GM21737 (cell line): Measurements from ENCODE around the gene ZFTA.
"Not testable (repeated sequence)": the region's sequence is repeated elsewhere in the genome, so short reads cannot be mapped to it uniquely, and the experiment has no call there.

Experiments used
- ATAC-seq: cut with Tn5 transposase; IDR thresholded peaks from one replicate; pipeline ENCODE4 v1.9.1; 2021; ENCODE audit warnings: mild to moderate bottlenecking, moderate library complexity; ENCODE audit not compliant: unreplicated experiment

Gene ZFTA

DNA sequence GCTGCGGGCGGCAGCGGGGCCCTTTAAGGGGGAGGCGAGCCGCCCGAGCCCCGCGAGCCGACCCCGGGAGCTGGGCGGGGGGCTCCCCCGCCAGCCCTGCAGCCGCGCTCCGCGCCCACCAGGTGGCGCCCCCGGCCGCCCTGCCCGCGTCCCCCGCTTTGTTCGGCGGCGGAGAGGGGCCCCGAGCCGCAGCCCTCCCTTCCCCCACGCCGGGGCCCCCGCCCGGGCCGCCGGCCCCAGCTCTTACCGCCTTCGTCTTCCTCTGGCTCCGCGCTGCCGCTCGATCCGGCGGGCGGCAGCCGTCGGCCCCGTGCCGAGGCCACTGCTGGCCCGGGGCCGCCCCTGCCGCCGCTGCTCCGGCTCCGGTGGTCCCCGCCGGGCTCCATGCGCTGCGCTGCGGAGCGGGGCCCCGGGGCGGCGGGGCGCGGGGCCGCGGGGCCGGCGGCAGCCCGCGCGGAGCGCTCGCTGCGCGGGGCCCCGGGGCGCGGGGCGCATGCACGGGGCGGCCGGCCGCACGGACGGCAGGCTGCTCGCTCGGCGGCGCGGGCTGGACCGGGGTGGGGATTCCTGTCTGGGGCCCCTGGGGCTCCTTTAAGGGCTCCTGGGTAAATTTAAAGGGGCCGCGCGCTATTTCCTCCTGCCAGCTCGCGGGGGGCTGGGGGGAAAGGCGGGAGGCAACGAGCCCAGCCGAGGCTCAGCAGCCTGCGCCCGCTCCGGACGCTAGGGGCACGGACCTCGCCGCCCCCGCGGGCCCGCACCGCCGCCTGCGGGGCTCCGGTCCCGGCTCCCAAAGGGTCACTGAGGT is at the start of gene ZFTA:
TSS of gene ZFTA (minus strand) at position 539 of the 805 bp plus-strand sequence. CDS start at position 386, 153 bp downstream.
- ATAC-seq: peak; percentile 58

DNA sequence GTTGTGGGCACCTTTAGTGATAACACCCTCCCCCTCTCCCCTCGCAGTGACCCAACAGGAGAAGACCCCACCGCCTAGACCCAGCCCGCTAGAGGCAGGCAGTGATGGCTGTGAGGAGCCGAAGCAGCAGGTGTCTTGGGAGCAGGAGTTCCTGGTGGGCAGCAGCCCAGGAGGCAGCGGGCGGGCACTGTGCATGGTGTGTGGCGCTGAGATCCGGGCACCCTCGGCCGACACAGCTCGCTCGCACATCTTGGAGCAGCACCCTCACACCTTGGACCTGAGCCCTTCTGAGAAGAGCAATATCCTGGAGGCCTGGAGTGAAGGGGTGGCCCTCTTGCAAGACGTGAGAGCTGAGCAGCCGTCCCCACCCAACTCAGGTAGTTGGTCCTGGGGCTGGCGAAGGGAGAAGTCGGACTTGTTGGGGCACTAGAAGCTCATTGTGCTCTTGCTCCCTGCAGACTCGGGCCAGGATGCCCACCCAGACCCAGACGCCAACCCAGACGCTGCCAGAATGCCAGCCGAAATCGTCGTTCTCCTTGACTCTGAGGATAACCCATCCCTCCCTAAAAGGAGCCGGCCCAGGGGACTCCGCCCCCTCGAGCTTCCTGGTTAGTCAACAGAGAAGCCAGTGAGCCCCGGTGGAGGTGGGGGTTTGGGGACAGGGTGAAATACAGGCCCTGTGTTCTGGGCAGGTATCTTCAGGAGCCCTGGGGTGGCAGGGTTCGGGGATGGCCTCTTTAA is 49.4 kb upstream of the ZFTA start:
- no peak for ATAC-seq

DNA sequence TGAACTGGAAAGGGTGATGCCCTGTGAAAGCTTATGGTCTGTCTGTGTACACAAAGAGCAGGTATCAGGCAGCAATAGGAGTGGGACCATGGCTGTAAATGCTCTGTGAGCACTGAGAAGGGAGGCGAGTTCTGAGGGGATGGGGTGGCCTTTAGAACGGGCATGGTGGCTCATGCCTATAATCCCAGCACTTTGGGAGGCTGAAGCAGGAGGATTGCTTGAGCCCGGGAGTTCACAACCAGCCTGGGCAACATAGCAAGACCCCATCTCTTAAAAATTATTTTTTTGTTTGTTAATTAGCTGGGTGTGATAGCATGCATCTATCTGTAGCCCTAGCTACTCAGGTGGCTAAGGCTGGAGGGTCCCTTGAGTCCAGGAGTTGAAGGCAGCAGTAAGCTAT is 48.2 kb upstream of the ZFTA start:
- no peak for ATAC-seq

DNA sequence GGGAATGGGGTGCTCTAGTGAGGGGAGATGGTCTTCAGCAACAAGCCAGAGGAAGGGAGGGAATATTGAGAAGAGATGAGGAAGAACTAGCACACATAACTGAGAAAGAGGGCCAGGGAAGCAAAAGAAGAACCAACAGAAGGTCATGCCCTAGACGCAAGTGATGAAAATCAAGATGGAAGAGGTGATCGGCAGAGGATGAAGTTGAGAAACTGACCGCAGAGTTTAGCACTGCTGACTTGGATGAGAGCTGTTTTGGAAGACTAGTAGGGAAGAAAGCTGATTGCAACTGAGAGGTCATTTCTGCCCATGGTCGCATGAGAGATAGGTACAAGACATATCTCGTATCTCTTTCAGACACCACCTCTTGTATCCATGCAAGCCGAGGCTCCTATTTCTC is 47.6 kb upstream of the ZFTA start:
- no peak for ATAC-seq

DNA sequence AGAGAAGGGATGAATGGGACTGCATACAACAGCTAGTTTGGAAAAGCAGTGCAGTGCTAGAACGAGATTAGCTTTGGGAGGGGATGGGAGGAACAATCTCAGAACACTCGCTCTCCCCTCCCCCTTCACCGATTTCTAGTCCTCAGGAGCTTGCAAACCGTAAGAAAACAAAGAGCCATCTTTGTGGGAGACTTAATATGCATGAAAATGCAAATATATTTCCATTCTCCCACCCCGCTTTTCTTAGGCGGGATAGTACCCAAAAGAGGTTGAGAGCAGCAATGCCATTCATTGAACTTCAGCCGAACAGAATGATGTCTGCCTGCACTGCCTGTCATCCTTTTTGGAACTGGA is 45.8 kb upstream of the ZFTA start:
- no peak for ATAC-seq

DNA sequence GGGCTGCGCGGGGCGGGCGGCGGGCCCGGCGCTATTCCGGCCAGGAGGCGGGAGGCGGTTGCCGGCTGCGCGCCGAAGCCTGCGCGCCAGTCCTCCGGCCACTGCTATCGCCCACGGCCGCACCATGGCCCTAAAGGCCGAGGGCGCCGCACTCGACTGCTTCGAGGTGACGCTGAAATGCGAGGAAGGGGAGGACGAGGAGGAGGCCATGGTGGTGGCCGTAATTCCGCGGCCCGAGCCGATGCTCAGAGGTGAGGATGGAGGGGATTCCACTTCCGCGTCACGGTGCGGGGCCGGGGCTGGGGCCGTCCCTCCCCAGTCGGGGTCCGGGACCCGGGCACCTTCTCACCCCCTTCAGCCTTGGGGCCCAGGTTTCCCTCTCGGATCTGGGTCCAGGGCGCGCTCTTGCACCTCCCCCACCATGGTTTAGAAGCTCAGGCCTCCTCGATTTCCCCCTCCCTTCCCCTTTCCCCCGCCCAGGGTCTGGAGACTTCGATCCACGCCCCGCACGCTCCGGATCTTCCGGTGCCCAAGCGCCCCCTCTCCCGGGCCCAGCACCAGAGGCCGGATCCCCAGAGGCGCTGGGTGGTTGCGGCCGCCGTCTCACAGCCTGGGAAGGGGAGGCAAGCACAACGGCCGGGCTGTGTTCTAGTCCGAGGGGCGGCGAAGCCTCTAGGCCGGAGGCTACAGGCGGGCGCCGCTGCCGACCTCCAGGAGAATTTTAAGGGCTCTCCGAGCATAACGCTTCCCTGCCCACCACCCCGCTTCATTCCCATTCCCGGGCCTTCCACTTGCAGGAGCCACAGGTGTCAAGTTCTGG is 45.2 kb upstream of the ZFTA start:
- ATAC-seq: peak; percentile 26

DNA sequence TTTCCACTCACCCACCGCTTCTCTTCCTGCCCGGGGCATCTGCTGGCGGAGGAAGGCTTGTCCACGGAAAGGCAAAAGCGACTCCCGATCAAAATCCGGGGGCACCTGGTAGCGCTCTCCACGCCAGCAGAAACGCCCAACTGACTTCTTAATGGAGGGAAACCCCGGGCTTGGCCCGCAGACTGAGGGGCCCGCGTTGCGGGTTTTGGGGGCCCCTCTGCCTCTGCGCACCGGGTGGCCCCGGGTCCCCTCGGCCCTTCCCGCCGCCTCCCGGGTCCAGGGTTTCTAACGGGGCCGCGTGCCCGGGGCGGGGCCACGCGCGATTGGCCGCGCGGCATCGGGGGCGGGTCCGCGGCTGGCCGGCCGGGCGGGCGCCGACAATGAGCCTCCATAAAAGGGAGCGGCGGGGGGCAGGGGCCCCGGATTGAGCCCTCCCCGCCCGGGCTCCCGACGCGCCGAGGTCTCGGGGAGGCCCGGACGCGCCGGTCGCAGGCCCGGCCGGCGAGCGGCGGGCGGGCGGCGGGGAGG is 44.5 kb upstream of the ZFTA start, which contains the start of gene SPINDOC:
TSS of gene SPINDOC (plus strand) at position 422 of the 528 bp plus-strand sequence. CDS start 231 bp downstream, outside the sequence.
- ATAC-seq: peak; percentile 86

DNA sequence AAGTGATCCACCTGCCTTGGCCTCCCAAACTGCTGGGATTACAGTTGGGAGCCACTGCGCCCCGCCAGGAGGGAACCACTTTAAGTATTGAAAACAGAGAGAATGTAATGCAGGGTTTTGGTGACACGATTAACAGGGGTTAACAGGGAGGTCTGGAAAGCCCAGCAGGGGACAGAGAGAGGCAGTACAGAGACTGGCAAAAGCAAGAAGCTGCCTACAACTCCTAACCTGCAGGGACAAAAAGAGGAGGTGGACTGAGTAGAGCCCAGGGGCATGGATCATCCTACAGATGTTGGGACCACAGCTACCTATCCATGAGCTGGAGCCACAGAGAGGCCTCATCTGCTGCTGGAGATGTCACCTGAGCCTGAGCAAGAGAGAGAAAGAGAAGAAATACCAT is 42.9 kb upstream of the ZFTA start:
- ATAC-seq: no peak

DNA sequence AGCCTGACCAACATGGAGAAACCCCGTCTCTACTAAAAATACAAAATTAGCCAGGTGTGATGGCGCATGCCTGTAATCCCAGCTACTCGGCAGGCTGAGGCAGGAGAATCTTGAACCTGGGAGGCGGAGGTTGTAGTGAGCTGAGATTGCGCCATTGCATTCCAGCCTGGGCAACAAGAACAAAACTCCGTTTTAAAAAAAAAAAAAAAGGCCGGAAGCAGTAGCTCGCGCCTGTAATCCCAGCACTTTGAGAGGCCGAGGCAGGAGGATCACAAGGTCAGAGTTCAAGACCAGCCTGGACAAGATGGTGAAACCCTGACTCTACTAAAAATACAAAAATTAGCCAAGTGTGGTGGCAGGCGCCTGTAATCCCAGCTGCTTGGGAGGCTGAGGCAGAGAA is 41.8 kb upstream of the ZFTA start:
- not testable (repeated sequence) for ATAC-seq

DNA sequence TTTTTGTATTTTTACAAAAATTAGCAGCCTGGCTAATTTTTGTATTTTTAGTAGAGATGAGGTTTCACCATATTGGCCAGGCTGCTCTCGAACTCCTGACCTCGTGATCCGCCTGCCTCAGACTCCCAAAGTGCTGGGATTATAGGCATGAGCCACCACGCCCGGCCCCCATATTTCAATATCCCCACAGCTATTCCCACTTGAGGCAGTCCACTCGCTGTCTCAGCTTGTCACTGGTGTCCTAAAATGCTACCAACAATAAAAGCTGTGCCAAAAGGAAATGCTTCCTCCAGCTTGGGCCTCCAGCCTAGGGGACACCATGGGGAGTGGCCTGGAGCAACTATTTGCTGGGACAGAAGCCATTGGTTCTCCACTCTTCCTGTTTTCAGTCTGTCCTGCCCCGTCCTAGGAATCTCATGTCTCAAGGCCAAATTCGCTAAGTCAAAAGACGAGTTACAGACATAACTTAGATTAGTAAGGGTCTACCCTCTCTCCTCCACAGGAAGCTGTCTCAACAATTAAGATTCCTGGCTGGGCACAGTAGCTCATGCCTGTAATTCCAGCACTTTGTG is 37.4 kb upstream of the ZFTA start:
- ATAC-seq: no peak

DNA sequence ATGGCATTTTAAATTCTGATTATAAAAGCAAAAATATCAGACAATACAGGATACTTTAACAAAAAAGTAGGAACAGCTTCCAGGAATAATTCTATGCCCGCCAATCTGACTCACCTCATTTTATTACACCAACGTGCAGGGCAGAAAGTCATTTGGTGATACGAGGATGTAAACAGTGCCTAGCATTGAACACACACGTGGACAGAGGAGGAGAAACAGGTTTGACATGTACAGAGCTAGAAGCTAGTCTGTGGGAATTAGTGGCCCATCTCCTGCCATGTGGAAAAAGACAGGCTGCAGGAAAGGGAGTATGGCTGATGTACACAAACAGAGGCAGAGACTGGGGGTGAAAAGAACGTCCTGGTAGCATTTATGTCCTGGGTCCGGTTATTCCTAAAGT is 35.7 kb upstream of the ZFTA start:
- ATAC-seq: no peak

DNA sequence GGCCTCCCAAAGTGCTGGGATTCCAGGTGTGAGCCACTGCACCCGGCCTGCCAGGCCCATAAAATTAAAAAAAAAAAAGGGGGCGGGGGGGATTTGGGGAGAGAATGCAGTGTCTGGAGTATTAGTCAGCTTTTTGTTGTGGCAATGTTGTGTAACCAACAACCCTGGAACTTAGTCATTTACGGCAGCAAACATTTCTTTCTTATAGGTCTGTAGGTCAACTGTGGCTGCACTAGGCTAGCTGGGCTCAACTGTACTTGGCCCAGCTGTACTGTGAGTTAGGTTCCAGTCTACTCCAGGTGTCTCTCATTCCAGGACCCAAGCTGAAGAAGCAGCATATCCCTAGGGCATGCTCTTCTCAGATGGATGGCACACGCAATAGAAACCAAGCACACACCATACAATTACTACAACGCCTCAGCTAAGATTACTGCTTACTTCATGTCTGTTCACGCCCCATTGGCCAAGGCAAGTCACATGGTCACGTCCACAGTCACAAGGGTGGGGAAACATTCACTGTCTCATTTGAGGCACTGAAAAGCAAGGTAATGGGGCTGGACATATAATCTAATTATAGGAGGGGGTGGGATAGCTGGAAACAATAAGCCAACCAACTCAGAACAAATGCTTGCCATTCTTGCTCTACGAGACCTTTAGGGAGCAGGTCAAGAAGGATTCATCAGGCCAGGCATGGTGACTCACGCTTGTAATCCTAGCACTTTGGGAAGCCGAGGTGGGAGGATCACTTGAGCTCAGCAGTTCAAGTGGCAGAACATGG is 34.3 kb upstream of the ZFTA start:
- no peak for ATAC-seq

DNA sequence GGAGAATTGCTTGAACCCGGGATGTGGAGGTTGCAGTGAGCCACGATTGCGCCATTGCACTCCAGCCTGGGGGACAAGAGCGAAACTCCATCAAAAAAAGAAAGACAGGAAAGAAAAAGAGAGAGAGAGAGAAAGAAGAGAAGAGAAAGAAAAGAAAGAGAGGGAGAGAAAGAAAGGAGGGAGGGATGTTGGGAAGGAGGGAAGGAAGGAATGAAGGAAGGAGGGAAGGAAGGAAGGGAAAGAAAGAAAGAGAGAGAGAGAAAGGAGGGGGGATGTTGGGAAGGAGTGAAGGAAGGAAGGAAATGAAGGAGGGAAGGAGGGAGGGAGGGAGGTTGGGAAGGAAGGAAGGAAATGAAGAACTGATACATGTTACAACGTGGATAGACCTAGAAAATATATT is 32.3 kb upstream of the ZFTA start:
- ATAC-seq: no peak

DNA sequence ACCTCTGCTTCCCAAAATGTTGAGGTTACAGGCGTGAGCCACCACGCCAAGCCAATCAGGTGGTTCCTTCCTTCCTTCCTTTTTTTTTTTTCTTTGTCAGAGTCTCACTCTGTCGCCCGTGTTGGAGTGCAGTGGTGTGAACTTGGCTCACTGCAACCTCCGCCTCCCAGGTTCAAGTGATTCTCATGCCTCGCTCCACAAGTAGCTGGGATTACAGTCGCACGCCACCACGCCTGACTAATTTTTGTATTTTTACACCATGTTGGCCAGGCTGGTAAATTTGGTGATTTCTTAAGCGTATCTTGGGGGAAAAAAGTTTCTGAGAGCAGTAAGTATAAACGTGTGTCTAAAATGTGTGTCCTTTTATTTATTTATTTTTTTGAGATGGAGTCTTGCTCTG is 26.5 kb upstream of the ZFTA start:
- no peak for ATAC-seq

DNA sequence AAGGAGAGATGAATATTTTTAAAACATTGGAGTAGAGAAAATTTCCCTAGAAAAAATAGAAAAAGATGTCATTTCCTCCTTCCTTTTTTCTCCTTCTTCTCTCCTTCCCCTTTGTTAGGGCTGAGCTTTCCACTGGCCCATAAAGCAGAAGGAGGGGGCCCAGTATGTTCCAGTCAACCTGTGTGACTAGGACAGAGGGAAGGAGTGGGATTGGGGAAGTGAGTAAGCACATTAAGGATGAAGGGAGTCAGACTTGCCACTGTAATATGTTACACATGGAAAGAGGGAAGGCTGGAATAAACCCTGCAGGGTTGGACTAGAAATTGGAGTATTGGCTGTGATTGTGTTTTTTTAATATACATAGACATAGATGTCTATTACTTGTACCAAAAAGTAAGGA is 24.6 kb upstream of the ZFTA start:
- no peak for ATAC-seq

DNA sequence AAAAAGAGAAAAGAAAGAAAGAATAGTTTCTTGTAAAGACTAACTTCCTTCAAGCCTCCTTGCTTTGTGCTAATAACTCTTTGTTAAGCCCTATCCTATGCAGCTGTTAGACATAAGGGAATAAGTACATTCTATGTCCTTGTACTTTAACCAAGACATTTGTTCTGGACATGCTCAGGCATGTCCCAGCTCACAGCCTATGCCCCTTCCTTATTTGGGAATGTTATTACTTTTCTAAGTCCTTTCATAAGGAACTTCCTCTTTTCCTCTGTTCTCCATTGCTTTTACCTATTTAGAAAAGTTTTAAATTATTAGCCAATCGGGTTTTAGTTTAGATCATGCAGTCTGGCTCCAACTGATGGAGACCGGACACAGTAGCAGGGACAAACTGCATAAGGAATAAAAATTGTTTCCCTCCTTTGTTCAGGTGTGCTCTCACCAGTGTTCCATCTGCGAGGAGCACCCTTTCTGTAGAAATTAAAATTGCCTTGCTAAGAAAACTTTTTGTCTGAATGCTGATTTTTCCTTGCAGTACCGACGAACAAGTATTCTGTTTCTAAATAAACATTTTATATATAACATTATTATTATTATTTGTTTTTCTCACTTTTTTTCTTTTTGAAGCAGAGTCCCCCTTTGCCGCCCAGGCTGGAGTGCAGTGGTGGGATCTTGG is 23.1 kb upstream of the ZFTA start:
- no peak for ATAC-seq

DNA sequence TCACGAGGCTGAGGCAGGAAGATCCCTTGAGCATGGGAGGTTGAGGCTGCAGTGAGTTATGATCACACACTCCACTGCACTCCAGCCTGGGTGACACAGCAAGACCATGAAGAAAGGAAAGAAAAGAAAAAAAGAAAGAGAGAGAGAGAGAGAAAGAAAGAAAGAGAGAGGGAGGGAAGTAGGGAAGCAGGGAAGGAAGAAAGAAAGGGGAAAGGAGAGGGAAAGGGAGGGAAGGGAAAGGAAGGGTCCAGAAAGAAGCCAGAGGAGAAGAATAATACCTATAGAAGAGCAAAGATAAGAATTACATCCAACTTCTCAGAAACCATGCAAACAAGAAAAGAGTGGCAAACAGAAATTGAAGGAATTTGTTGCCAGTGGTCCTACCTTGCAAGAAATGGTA is 17.2 kb upstream of the ZFTA start:
- ATAC-seq: no peak

DNA sequence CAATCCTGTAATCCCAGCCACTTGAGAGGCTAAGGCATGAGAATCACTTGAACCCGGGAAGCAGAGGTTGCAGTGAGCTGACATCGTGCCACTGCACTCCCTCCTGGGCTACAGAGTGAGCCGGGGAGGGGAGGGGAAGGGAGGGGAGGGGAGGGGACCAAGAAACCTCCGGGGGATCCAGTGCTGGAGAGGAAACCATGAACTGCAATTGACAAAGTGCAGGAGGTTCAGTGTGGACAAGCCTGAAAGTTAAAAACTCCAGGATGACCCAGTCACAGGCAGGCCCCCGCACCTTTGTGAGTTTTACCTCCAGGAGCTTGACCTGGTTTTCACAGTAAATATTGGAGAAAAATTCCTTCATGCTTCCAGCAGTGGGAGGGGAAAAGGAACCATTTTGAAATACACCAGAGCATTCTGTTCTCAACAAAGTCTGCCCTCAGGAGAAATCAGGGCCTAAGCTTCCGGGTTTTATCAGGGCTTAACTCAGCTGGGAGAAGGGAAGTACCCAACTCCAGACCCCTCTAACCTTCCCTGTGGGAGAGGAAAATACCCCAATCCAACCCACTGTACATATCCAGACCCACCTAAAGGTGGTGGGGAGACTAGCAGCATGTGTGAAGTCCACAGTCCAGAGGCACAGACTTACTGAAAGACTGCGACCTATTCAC is 15.5 kb upstream of the ZFTA start:
- no peak for ATAC-seq

DNA sequence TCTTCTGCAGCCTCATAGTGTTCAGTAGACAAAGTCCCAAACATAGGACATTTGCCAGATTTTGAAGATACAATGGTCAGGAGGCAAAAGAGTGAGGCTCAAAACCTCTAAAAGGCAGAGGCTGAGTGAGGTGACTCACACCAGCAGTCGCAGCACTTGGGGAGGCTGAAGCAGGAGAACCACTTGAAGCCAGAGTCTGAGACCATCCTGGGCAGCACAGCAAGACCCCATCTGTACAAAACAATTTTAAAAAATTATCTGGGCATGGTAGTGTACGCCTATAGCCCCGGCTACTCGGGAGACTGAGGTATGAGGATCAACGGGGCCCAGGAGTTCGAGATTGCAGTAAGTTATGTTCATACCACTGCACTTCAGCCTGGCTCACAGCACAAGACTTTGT is 14.2 kb upstream of the ZFTA start:
- no peak for ATAC-seq
